Neural progenitor cell (in vitro differentiated cells): ENCODE data around the gene VWA2. TPM values are rescaled to one million over a fixed set of nuclear protein-coding genes. Genes with fewer than 3 reads are reported as not detected.

ENCODE experiments used
- DNase-seq: peaks from one replicate; pipeline ENCODE4 v3.0.0-alpha.2; 2016; ENCODE audit warnings: low spot score
- H2AFZ ChIP-seq: fragments of 200-600 bp; sonication (generic); replicated peaks from 2 replicates; pipeline ENCODE4 v1.6.1; 2016; ENCODE audit warnings: antibody characterized with exemption
- H3F3A ChIP-seq: fragments of 200-600 bp; sonication (generic); 2 replicates; pipeline ENCODE4 v1.6.1; 2016; ENCODE audit warnings: antibody characterized with exemption, low read depth
- H3K27ac ChIP-seq: fragments of 200-600 bp; sonication (generic); 2 replicates; pipeline ENCODE4 v1.5.1; 2016; ENCODE audit warnings: mild to moderate bottlenecking
- H3K27me3 ChIP-seq: fragments of 200-600 bp; sonication (generic); 2 replicates; pipeline ENCODE4 v1.6.1; 2016; ENCODE audit warnings: mild to moderate bottlenecking, moderate library complexity
- H3K36me3 ChIP-seq: fragments of 200-600 bp; sonication (generic); 2 replicates; pipeline ENCODE4 v1.5.1; 2016
- H3K4me1 ChIP-seq: fragments of 200-600 bp; sonication (generic); 2 replicates; pipeline ENCODE4 v1.6.1; 2016; ENCODE audit warnings: mixed run types
- H3K4me2 ChIP-seq: fragments of 200-600 bp; sonication (generic); 2 replicates; pipeline ENCODE4 v1.6.1; 2016
- H3K4me3 ChIP-seq: fragments of 200-600 bp; sonication (generic); 2 replicates; pipeline ENCODE4 v1.5.1; 2016
- H3K79me2 ChIP-seq: fragments of 200-600 bp; sonication (generic); 2 replicates; pipeline ENCODE4 v1.6.1; 2016; ENCODE audit warnings: low read depth
- H3K9ac ChIP-seq: fragments of 200-600 bp; sonication (generic); 2 replicates; pipeline ENCODE4 v1.6.1; 2016
- H3K9me3 ChIP-seq: fragments of 200-600 bp; sonication (generic); 2 replicates; pipeline ENCODE4 v1.5.1; 2016; ENCODE audit warnings: low read depth
- H4K20me1 ChIP-seq: fragments of 200-600 bp; sonication (generic); 2 replicates; pipeline ENCODE4 v1.6.1; 2016; ENCODE audit warnings: low read depth
- H3K27ac Mint-ChIP-seq: 3 replicates; pipeline ENCODE4 v1.8.0; 2021; ENCODE audit warnings: mixed read lengths
- H3K27me3 Mint-ChIP-seq: 2 replicates; pipeline ENCODE4 v1.8.0; 2022; ENCODE audit warnings: low read depth, mild to moderate bottlenecking, inconsistent platforms, moderate library complexity, mixed read lengths; ENCODE audit not compliant: insufficient read depth
- H3K36me3 Mint-ChIP-seq: 3 replicates; pipeline ENCODE4 v1.8.0; 2021; ENCODE audit warnings: mixed read lengths
- H3K4me1 Mint-ChIP-seq: 3 replicates; pipeline ENCODE4 v1.8.0; 2021; ENCODE audit warnings: mixed read lengths
- H3K4me3 Mint-ChIP-seq: 3 replicates; pipeline ENCODE4 v1.8.0; 2021; ENCODE audit warnings: mild to moderate bottlenecking, moderate library complexity, mixed read lengths
- H3K9me3 Mint-ChIP-seq: 3 replicates; pipeline ENCODE4 v1.8.0; 2020; ENCODE audit warnings: mixed read lengths
- CTCF ChIP-seq: fragments of 200-600 bp; sonication (generic); IDR thresholded peaks from 2 replicates; pipeline ENCODE4 v1.5.1; 2017; ENCODE audit warnings: antibody characterized with exemption, mild to moderate bottlenecking
- EZH2 ChIP-seq: fragments of 200-600 bp; sonication (generic); IDR thresholded peaks from 2 replicates; pipeline ENCODE4 v1.6.1; 2017; ENCODE audit warnings: antibody characterized with exemption, mild to moderate bottlenecking, moderate library complexity
- EZH2phosphoT487 ChIP-seq: fragments of 200-600 bp; sonication (generic); IDR thresholded peaks from 2 replicates; pipeline ENCODE4 v1.6.1; 2017; ENCODE audit warnings: antibody characterized with exemption
- total RNA-seq: library from RNA; depleted of rRNA; stranded (reverse); fragments of >200 nt; gene quantifications from 2 replicates; pipeline ENCODE4 v1.2.3, GENCODE V29; 2015; ENCODE audit warnings: low replicate concordance

VWA2 gene
- total RNA-seq, 1 donor from 2014 or later, result not detected

GRCh38 chr10:114284346-114285071, 45.5 kb downstream of the VWA2 start:
- peaks cover 2% of the 10 kb centered on the region for H3K4me1 Mint-ChIP-seq
- H3K4me3 Mint-ChIP-seq, result no peak overlapping the region
- TF ChIP-seq EZH2, result no peak
- no peak for TF ChIP-seq EZH2phosphoT487
- no peak for TF ChIP-seq CTCF
- no peaks in the 10 kb centered on the region for H3K9me3 Mint-ChIP-seq
- H3K27me3 Mint-ChIP-seq, result peaks cover 3% of the 10 kb centered on the region
- H3K27me3 ChIP-seq, result no peaks in the 10 kb centered on the region
- no peak overlapping the region for H2AFZ ChIP-seq
- H3K36me3 ChIP-seq, result no peaks in the 10 kb centered on the region
- H3K9ac ChIP-seq, result no peak overlapping the region
- DNase-seq, result no peak
- H3K4me3 ChIP-seq, result no peak overlapping the region
- no peak overlapping the region for H3K4me2 ChIP-seq
- H4K20me1 ChIP-seq, result no peaks in the 10 kb centered on the region
- no peaks in the 10 kb centered on the region for H3K9me3 ChIP-seq
- H3K4me1 ChIP-seq, result no peaks in the 10 kb centered on the region
- H3F3A ChIP-seq, result no peaks in the 10 kb centered on the region
- no peak overlapping the region for H3K27ac ChIP-seq
- H3K79me2 ChIP-seq, result no peaks in the 10 kb centered on the region
- no peaks in the 10 kb centered on the region for H3K36me3 Mint-ChIP-seq
- no peak overlapping the region for H3K27ac Mint-ChIP-seq

DNA sequence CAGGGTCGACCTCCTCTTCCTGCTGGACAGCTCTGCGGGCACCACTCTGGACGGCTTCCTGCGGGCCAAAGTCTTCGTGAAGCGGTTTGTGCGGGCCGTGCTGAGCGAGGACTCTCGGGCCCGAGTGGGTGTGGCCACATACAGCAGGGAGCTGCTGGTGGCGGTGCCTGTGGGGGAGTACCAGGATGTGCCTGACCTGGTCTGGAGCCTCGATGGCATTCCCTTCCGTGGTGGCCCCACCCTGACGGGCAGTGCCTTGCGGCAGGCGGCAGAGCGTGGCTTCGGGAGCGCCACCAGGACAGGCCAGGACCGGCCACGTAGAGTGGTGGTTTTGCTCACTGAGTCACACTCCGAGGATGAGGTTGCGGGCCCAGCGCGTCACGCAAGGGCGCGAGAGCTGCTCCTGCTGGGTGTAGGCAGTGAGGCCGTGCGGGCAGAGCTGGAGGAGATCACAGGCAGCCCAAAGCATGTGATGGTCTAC, 46.9 kb downstream of the VWA2 start:
- Histone ChIP-seq H3K4me1 (no peaks in the 10 kb centered on the region), H3K4me2 (no peak overlapping the region), H3F3A (no peaks in the 10 kb centered on the region), H3K36me3 (no peaks in the 10 kb centered on the region), H2AFZ (no peak overlapping the region), H3K9me3 (no peaks in the 10 kb centered on the region), H3K9ac (no peak overlapping the region), H4K20me1 (no peaks in the 10 kb centered on the region), H3K27ac (no peak overlapping the region), H3K79me2 (no peaks in the 10 kb centered on the region), H3K4me3 (no peak overlapping the region), H3K27me3 (no peaks in the 10 kb centered on the region)
- H3K36me3 Mint-ChIP-seq, result peaks cover 4% of the 10 kb centered on the region
- peaks cover 2% of the 10 kb centered on the region for H3K4me1 Mint-ChIP-seq
- H3K4me3 Mint-ChIP-seq, result no peak overlapping the region
- TF ChIP-seq EZH2phosphoT487, result no peak
- no peak for TF ChIP-seq CTCF
- TF ChIP-seq EZH2, result no peak
- H3K27me3 Mint-ChIP-seq, result peaks cover 6% of the 10 kb centered on the region
- no peaks in the 10 kb centered on the region for H3K9me3 Mint-ChIP-seq
- no peak overlapping the region for H3K27ac Mint-ChIP-seq
- DNase-seq, result no peak

DNA sequence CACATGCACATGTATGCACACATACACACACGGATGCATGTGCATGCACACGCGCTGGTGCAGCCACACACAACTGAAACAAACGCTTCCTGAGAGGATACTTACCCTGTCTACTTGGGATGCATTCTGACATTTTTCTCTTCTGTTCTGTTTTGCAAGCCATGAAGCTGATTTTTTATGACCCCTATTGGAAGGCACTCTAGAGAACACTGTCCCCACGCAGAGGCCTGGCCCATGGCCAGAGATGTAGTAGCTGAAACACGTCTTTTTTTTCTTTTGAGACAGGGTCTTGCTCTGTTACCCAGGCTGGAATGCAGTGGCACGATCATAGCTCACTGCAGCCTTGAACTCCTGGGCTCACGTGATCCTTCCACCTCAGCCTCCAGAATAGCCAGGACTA, 47.9 kb downstream of the VWA2 start:
- Histone ChIP-seq H3K4me2 (no peak overlapping the region), H2AFZ (no peak overlapping the region), H3K27ac (no peak overlapping the region), H3F3A (no peaks in the 10 kb centered on the region), H3K9me3 (no peaks in the 10 kb centered on the region), H3K27me3 (no peaks in the 10 kb centered on the region), H3K9ac (no peak overlapping the region), H3K36me3 (no peaks in the 10 kb centered on the region), H3K4me1 (no peaks in the 10 kb centered on the region), H3K79me2 (no peaks in the 10 kb centered on the region), H4K20me1 (no peaks in the 10 kb centered on the region), H3K4me3 (no peak overlapping the region)
- TF ChIP-seq EZH2 (no peak), EZH2phosphoT487 (no peak), CTCF (no peak)
- Mint-ChIP-seq H3K27ac (peak overlapping the region; percentile 83), H3K9me3 (no peaks in the 10 kb centered on the region), H3K4me3 (no peak overlapping the region), H3K4me1 (peaks cover 2% of the 10 kb centered on the region), H3K36me3 (peaks cover 4% of the 10 kb centered on the region), H3K27me3 (peaks cover 5% of the 10 kb centered on the region)
- no peak for DNase-seq
